22Rv1 (cell line): ENCODE data around the gene LHCGR.
"Not testable (repeated sequence)": the region's sequence is repeated elsewhere in the genome, so short reads cannot be mapped to it uniquely, and the experiment has no call there.

Source experiments
- H3K27ac ChIP-seq: fragments of 450-650 bp; 2 replicates; pipeline ENCODE4 v1.5.1; 2017
- CTCF ChIP-seq: fragments of 450-650 bp; IDR thresholded peaks from 2 replicates; pipeline ENCODE4 v1.5.1; 2017; ENCODE audit warnings: mild to moderate bottlenecking
- ZFX ChIP-seq: fragments of 450-650 bp; IDR thresholded peaks from 2 replicates; pipeline ENCODE4 v1.6.1; 2017; ENCODE audit warnings: antibody characterized with exemption, borderline replicate concordance

Gene LHCGR

DNA sequence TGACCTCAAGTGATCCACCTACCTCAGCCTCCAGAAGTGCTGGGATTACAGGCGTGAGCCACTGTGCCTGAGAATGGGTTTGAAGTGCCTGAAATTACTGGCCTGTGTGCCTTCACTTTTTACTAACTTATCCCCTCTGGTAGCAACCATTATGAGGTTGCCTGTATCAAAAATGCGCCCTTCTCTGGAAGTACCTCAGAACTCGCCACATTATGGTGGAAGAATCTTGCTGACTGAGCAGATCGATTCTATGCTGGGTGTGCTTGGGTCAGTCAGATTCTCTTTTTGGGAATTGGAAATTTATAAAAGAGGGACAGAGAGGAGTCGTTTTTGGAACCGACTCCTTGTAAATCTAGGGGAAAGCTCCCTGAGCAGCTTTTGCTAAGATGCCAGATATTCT lies 8.2 kb downstream of the LHCGR start:
- H3K27ac ChIP-seq, result no peak overlapping the region
- TF ChIP-seq CTCF (no peak), ZFX (no peak)

- H3K27ac ChIP-seq, result not testable (repeated sequence)
These were observed 16.3 kb downstream of the LHCGR start for GRCh38 chr2:48739236-48739635.

GRCh38 chr2:48738806-48739205 lies 16.7 kb downstream of the LHCGR start:
- H3K27ac ChIP-seq, result no peak overlapping the region
- no peak for TF ChIP-seq ZFX
- TF ChIP-seq CTCF, result no peak

DNA sequence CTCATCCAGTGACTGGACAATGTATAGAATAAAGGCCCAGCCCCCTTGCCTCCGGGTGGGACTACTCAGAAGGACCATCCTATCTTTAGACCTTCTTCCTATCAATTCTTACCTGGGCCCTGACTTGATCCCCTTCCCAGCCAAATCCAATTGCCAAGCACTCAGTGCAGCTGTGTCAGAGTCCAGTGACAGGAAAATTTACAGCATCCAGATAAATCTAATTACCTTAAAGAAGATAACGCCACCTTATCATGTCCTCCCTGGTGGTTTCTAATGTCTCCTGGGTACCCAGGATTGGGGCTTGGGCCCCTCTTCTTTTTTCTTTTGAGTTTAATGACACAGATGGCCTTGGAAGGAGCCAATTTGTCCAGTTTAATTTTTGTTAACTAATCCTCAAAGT lies 19.3 kb downstream of the LHCGR start:
- no peak for TF ChIP-seq ZFX
- no peak for TF ChIP-seq CTCF
- no peak overlapping the region for H3K27ac ChIP-seq

DNA sequence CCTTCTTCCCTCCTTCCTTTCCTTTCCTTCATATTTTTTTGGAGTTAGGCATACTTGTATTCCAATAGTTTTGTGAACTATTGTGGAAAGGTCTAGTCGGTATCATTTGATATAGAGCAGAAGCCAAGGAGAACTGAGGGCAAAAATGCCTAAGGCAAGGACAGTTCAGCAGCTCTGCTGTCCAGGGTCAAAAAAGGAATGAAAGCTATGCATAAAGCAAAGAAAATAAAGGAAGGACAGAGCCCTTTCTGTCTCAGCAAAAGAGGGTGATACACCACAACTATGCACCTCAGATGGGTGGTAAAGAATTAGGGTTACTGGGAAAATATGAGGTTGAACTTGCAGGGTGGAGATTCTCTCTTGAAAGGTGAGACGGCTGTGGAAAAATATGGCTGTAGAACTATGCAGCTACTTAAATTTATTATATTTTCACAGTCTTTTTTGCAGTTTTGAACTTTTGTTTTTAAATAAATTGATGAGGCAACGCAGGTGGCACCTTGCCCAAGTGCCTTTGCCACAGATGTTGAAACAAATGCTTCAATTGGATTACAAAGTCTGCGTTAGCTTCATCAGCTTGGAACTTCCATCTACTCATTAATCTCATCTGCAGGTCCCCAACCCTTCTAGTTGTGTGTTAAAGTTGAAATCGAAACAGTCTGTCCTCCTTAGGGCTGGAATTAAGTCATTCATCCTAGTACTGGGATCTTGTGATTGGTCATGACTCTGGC lies 20.8 kb downstream of the LHCGR start:
- H3K27ac ChIP-seq, result no peak overlapping the region
- no peak for TF ChIP-seq CTCF
- TF ChIP-seq ZFX, result no peak

DNA sequence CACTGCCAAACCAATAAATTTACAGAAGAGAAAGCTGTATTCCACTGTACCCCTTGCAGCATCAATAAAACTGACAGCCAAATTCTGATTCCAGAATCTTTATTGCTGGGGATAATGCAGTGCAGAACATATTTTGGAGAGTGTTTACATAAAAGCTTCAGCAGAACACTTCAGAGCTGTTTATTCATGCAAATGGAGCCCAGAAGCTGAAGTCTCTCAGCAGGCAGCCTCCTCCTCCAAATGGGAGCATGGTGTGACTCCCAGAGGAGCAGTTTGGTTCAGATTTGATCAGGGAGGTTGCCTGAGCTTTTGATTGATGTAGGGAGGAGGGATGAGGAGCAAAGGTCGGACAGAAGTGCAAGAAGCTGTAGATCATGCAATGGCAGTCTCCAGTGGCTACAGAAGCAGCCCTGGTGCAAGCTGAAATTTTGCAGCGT lies 22.4 kb downstream of the LHCGR start:
- H3K27ac ChIP-seq, result no peak overlapping the region
- no peak for TF ChIP-seq CTCF
- no peak for TF ChIP-seq ZFX

GRCh38 chr2:48728840-48729239 lies 26.7 kb downstream of the LHCGR start:
- H3K27ac ChIP-seq, result no peak overlapping the region
- TF ChIP-seq CTCF (no peak), ZFX (no peak)

DNA sequence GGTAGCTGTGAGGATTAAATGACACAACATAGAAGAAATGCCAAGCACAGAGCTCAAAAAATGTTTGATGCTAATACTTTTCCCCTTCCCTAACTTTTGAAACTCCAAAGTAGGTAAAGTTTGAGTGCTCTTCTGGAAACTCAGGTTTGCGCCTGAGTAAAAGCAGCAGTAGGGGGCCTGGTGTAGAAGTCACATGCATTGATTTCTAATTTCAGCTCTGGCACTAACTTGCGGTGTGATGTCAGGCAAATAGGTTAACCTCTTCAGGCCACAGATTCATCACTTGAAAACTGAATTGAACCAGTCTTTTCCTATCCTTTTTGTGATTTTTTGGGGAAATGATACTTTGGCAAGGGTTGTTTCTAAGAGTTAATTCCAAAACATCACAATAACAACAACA lies 27.2 kb downstream of the LHCGR start:
- no peak for TF ChIP-seq CTCF
- no peak for TF ChIP-seq ZFX
- no peak overlapping the region for H3K27ac ChIP-seq
